ENCODE measurements around the gene DNAJB12.
"Not testable (repeated sequence)": the region's sequence is repeated elsewhere in the genome, so short reads cannot be mapped to it uniquely, and the experiment has no call there.

Gene DNAJB12

DNA sequence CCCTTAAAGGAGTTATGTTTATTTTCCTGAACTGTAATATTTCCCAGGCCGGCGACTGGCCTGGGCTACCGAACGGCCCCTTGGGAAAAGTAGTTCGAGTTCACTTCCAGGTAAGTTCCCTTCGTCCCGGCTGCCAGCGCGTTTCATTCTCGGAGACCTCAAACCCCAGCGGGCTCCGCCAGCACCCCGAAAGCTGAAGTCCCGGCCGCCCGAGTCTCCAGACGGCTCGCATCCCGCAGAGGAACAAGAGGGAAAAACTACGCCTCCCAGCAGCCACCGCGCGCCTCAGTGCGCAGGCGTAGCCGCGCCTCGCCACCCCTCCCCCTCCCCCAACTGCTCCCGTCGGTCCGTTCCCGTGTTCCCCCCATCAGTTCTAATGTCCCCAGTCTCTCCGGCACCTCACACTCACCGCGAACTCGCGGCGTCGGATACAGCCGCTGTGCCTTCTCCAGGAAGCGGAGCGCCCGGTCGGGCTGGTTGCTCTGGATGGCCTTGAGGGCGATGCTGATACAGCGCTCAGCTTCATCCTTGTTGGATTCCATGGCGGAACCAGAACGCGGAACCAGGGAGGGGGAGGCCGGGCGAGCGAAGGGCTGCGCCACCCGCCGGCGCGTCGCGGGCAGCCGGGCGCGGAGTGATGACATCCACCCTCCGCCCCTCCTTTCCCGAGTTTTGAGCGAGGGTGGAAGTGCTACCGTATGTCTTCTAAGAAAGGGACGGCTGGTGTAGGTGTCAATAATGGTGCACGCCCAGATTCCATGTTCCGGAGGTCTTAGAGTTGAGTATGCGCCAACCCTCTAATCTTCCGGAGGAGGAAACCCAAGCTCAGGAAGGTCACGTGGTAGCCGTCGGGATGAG lies at the start of gene DNAJB12:
DNAJB12 (minus strand) TSS at position 564 of the 858 bp plus-strand sequence; CDS start at position 542, 22 bp downstream.
- peak; percentile 87 to 88 for DNase-seq

DNA sequence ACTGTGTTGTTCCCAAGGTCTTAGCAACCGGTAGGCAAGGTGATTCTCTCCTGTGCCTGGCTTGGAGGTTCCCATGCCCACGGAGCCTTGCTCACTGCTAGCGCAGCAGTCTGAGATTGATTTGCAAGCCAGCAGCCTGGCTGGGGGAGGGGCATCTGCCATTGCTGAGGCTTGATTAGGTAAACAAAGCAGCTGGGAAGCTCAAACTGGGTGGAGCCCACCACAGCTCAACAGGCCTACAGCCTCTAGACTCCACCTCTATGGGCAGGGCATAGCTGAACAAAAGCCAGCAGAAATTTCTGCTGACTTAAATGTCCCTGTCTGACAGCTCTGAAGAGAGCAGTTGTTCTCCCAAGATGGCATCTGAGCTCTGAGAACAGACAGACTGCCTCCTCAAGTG lies 40.9 kb upstream of the DNAJB12 start:
- not testable (repeated sequence) for DNase-seq

DNA sequence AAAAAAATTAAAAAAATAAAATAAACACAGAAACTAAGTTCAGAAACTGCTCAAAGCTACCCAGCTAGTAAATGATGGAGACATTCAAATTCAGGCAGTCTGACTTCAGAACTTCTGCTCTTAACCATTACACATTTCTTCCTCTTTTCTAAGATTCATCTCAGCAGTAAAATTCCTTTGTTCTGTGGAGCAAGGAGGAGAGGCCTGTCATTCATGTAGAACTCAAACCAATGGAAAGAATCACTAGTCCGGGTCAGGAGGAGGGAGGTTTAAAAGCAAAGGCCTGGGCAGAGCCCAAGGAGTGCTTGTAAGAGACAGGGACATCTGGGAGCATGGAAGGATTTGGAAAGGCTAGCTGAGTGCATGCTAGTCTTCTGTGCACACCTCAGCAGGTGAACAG lies 37.9 kb upstream of the DNAJB12 start:
- DNase-seq: no peak

DNA sequence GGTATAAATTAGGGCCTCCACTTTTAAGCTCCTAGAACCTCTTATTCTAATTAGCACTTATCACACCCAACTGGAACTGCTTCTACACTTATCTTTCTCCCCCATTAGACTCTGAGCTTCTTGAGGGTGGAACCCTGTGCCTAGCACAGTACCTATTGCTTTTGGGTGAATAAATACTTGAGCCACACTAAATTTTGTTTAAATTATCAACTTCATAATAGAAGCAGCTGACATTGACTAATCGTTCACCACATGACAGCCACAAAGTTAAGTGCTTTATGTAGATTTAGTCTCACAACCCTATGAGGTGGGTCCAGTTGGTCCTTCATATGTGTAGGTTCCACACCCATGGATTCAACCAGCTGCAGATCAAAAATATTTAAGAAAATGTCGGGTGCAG lies 36.0 kb upstream of the DNAJB12 start:
- DNase-seq: no peak

DNA sequence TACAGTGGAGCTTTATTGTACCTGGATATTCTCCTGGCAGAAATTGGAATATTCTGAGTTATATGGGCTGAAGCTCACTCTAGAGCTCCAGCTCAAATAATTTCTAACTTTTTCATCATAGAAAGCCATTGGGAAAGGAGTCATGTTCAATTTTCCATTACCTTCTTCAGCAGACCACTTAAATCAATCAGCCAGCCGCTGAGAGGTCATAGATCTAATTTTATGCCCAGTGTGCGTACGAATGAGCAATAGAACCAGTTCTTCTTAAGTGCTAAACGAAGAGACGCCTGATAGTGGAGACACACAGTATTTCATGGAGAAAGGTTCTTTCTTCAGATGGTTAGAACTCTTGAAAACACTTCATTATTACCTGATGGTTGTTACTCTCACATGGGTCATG lies 35.0 kb upstream of the DNAJB12 start:
- no peak for DNase-seq

DNA sequence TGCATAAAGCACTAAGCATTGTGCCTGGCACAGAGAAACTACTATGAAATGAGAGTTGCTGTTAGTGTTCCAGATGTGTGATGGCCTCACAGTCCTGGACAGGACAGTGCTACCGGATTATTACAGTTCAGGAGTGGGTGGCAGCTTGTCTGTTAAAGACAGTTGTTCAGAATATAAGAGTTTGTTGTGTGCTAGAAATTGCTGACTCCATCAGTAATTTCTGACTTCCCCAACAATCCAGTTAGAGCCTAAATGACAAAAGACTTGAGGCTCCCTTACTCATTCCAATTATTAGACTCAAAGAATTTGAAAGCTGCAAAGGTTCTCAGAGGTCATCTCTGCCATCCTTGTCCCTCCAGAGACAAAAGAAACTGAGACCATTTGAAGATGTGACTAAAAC lies 34.3 kb upstream of the DNAJB12 start:
- no peak for DNase-seq

DNA sequence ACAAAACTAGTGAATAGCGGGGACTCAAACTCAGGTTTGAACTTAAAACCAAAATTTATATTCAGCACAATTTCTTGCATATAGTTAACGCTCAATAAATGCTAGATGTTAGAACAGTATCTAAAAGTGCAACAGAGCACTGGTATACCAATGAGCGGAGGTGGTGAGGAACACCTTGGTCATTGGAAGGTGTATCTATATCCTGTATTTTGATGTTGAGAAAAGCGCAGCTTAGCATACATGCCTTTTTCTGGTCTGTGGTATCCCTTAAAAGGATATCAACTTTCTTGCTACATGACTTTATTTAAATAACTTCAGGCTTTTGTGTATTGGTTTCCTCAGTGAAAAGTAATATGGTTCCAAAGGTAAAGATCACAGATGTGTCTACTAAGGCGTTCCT lies 33.3 kb upstream of the DNAJB12 start:
- DNase-seq: no peak

DNA sequence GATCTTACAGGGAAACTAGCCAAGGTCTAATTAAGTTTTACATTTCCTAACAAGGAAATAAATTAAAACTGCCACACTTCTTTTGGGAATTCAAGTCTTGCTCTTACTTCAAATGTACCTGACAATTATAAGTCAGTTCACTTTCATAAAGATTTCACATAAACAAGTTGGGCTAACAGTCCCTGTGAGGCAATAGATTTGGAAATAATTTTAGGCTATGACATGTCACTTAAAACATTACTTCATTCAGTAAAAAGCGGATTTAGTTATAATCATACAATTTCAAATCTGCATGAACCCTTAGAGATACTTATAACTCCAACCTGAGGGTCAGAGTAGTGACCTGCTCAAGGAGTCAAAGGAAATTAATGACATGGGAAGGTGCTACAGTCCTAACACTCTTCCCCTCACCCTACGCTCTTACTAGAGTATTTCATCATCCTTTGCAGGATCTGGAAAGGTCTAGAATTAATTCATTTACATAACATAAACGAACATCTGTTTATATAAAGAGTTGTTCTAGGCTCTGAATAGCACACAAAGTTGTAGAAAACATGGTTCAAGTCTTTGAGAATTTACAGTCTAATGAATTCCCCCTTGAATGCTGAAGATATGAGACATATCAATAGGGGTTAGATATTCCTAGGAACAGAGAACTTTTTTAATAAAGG lies 32.3 kb upstream of the DNAJB12 start:
- DNase-seq: no peak

DNA sequence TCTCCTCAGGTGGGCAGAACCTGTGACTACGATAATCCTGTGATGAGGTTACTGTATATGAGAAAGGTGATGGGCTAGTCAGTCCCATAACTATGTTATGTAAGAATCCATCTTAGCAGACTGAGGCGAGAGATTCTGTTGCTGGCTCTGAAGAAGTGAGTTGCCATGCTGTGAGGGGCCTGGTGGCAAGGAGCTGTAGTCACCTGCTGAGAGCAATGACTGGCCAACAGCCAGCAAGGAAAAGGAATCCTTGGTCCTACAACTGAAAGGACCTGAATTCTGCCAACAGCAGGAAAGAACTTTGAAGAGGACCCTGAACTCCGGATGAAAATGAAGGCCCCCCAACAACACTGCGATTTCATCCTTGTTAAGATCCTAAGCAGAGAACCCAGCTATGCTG lies 31.0 kb upstream of the DNAJB12 start:
- no peak for DNase-seq

DNA sequence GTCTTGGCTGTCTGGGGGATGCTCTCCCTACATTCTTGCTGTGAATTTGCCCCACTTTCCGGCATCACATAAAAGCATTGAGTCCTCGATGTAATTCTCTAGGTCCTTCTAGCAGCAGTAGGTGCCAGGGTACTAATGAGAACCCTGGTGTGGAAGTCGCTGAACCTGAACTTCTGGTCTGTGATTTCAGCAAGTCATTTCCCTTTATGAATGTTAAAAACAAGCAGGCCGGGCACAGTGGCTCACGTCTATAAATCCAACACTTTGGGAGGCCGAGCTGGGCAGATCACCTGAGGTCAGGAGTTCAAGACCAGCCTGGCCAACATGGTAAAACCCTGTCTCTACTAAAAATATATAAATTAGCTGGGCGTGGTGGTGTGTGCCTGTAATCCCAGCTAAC lies 30.3 kb upstream of the DNAJB12 start:
- DNase-seq: not testable (repeated sequence)

DNA sequence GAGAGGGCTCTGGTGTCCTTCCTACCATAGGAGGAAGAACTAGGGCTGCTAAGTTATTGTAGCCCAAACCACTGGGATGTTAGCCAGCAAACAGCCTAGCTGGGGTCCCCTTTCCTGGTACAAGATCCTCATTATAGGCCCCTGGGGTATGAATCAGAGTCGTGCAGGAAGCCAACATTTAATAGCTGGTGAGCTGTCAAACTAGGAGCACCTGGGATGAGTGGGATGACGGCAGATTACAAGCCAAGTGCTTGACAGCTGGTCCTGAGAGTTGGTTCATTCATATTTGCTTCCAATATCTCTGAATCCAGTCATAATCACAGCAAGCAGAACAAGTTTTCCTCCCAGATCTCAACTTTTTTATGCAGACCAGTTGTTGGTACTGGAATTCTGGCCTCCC lies 25.1 kb upstream of the DNAJB12 start:
- no peak for DNase-seq

DNA sequence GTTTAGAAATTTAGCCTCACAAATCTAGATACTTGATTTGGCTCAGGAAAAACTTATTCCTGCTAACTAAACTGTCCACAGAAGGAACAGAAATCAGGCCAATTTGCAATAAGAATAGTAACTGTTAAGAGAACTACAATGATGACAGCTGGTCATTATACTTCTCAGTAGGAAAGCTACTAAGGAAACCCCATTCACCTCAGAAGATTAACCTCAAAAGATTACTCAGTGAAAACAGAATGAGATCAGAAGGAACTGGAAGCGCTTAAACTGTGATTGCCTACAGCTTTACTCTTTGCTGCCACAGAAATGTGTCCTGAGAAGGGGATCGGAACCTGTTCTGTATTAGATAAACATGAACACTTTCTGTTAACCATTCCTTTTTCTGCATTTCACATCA lies 24.3 kb upstream of the DNAJB12 start:
- DNase-seq: no peak

DNA sequence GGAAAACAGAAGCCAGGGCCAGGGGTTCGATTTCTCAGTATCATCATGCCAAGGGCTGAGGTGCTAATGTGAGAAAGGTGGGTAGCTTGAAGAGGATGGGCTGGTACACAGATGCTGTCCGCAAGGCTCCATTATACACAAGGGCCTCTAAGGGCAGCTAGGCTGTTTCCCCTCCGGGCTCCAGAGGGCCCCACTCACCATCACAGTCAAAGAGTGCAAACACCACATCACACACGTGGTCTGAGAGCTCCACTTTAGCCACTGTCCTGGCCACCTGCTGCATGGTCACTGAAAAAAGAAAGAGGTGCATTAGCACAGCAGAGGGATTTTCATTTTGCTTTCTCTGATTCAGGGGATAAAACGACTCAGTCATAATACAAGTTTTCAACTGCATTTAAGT lies 20.9 kb upstream of the DNAJB12 start:
- no peak for DNase-seq

DNA sequence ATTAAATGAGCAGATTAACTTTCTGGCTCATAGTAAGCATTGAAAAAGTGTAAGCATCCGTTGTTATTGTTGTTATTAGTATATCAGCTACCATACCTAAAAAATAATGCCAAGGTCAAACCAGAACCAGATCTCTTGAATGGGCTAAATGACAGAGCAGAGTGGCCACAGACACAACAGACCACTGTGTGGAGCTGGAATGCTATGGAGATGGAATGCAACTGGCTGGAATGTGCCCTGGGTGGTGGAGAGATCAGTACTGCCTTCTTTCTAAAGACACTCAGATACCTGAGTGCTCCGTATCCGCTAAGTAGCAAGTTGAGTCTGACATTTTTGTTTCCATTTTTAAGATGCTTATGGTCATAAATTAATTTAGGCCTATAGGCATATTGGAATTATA lies 20.5 kb upstream of the DNAJB12 start:
- DNase-seq: no peak

DNA sequence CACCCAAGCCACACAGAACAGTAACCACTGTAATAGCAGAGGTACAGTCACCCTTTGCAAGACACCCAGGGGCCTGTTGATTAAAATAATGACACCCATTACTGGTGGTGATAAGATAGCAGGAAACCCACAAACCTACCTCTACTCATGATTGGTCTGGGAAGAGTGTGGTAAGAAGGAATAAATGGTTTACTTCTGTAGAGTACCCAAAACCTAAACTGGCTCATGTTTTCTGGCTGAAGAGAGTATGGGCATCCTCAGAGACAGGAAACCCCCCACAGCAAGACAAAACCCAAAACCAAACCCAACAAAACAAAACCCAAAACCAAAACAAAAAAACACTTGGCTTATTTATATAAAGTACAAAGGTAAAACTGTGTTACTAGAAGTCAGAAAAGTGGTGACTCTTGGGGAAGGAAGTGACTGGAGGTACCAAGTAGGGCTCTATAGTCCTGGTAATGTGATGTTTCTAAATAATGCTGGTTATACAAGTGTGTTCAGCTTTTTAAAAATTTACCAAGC lies 15.5 kb upstream of the DNAJB12 start:
- no peak for DNase-seq

DNA sequence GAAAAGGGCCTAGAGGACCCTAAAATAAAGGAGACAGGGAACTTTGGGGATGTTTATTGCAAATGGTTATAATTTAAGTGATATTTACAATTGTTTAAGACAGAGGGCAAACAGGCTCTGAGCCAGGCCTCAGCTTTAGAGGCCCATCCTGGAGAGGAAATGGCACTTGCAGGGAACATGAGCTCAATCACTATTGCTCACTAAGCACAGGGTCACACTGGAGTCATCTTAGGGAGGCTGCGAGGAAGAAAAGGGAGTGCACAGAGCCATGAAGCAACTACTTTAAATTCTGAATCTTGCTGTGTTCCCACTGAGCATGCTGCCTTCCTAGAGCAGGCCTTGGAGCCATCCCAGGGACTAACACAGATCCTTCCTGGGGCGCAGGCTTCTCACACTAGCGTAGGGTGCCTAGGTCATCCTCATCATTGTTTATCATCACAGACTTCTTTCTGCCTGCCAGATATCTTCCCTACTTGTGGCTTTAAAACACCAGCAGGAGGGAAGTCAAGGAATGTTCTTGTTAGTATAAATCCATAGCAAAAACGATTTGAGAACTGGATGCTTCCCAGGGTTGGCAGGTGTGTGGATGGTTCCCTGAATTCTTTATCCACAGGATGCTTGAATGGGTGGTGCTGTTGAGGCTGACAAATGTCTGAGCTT lies 12.7 kb upstream of the DNAJB12 start:
- no peak for DNase-seq

DNA sequence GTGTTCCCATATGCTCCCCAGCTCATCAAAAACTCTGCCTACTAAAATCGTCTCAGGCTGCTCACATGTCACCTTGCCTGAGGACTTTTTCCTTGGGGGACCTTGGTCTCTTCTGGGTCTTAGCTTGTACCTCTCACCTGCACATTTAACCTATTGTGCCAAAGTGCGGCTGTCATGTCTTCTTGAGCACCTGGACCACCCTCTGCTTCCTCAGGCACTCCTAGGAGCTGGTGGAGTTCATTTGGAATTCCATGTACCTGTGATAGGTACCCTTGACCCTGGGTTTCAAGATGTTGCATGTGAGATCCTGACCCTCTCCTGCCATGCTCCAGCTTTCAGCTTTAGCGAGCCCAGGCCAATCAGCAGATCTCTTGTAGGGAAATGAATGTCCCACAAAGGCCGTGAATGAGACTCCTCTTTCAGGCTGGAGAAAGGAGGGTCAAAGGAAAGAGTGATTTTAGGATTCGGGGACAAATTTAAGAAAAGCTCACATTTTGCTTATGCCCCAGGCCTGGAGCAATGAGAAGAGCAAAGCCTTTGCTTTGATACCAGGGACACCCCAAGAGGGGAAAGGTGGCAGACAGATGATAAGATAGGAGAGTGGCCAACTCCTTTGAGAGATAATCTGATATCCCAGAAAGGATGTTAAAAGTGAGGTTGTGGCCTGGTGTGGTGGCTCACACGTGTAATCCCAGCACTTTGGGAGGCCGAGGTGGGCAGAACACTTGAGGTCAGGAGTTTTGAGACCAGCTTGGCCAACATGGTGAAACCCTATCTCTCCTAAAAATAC lies 10.6 kb upstream of the DNAJB12 start:
- no peak for DNase-seq

DNA sequence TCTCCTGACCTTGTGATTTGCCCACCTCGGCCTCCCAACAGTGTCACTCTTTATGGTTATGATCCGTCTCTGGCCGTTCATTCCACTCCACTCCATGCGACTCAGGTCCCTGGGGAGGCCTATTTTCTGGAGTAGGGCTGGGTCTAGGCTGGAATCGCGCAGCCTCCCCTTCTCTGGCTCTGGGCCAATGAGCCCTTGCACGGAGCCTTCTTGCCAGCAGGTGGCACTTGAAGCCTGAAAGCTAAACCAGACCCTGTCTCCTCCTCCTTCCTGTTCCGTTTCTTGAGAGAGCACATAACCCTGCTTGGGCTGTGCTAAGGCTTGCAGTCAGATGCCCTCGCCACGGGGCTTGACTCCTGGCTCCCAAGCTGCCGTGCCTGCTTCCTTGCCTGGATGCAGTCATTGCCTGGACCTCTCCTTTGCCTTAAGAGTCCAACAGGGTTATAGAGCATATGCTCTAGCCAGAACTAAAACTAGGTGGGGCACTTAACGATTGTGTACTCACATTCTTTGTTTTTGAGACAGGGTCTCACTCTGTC lies 9.6 kb upstream of the DNAJB12 start:
- DNase-seq: peak; percentile 80 to 86

DNA sequence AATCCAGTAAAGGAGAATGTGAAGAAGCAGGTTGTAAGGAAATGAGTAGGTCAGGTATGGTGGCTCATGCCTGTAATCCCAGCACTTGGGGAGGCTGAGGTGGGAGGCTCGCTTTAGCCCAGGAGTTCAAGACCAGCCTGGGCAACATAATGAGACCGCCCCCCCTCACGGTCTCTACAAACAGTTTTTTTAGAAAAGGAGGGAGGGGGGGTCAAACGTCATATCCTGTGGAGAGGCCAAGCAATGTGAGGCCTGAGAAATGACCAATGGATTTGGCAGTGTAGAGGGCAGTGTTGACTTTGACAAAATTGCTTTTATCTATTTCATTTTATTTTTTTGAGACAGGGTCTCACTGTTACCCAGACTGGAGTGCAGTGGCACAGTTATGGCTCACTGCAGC lies 2.3 kb upstream of the DNAJB12 start:
- no peak for DNase-seq

DNA sequence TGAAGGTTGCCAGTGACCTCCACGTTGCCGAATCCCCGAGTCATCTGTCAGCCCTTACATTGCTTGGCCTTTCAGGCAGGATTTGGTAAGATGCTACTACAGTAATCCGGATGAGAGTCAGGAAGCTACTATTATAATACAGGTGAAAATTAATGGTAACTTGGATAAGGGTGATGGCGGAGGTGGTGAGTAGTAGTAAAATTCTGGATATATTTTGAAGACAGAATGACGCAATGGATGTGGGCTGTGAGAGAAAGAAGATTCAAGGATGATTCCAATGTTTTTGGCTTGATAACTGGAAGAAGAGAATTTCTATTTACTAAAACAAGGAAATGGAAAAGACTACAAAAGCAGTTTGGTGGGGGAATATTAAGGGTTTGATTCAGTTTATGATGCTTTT lies 1.4 kb upstream of the DNAJB12 start:
- no peak for DNase-seq

DNA sequence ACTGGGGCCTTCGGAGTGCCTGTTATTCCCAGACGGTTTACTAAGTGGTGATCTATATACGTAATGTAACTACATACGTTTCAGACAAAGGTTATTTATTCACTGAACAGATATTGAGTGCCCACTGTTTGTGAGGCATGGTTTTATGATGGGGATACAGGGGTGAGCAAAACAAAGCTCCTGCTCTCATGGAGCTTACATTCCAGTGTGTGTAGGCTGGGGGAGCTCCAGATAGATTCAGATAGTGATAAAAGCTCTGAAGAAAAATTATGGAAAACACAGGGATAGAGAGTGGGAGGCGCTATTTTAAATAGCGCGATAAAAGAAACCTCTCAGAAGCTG lies 466 bp upstream of the DNAJB12 start:
- no peak for DNase-seq

DNA sequence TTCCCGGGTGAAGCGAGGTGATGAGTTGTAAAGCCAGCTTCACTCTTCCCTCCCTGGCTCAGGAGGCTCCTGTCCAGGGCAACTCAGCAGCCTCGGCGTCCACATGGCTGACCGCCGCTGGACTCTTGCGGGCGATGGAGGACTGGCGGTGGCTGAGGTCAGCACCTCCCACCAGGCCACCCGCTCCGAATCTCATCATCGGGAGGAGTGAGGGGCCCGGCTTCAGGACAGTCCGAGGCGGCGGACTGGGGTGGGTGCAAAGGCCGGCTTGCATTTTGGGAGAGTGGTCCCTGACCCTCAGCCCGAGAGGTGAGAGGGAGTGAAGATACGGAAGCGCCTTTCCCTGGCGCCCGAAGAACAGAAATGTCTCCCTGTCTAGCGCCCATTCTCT lies 759 bp downstream of the DNAJB12 start:
- DNase-seq: no peak

All from activated CD4-positive, alpha-beta T cell treated with anti-CD3 and anti-CD28 coated beads for 4 hours (primary cell).